ENCODE results near the gene LOXL4. TPM values are rescaled to one million over a fixed set of nuclear protein-coding genes. Genes with fewer than 3 reads are reported as not detected.

The LOXL4 gene
- total RNA-seq, 4 donors from 2014 or later, result 1.9 to 6.4 (median 2.8) TPM

GRCh38 chr10:98268694-98269431, 869 bp upstream of the LOXL4 start:
- no peak for DNase-seq
- Histone ChIP-seq H3K9me3 (no peaks in the 10 kb centered on the region), H3K4me3 (peak overlapping the region; percentile 36 to 49 (median 40)), H3K27ac (peak overlapping the region; percentile 64 to 83 (median 80)), H3K36me3 (no peaks in the 10 kb centered on the region), H3K4me1 (peaks cover 0 to 26% (median 12%) of the 10 kb centered on the region in 4 donors), H3K27me3 (peaks cover 39% of the 10 kb centered on the region)
- in situ Hi-C loops (cut with MboI; ENCODE audit: low pct_ligation_motif_present in 1 of 4, low pct_unique_long_range_greater_than_20kb in 1 of 4, low sequenced_read_pairs in 3 of 4) (no loop called here), intact Hi-C loops (cut with DNase I; ENCODE audit: low total_unique reads) (no loop called here)
- TF ChIP-seq EP300 (IDR thresholded peaks at IDR 0.05; ENCODE audit: low read depth), result no peak
- TF ChIP-seq POLR2AphosphoS5 (IDR thresholded peaks at IDR 0.05), result no peak
- TF ChIP-seq POLR2A (IDR thresholded peaks at IDR 0.05), result no peak
- TF ChIP-seq CTCF (IDR thresholded peaks at IDR 0.05), result no peak
- 22 to 43% methylated on average over 2 to 11 of the region's 17 CpGs for WGBS, 2 donors (ENCODE audit: low coverage in 1 of 2)

GRCh38 chr10:98267069-98267893, 713 bp downstream of the LOXL4 start:
- no peaks in the 10 kb centered on the region for H3K36me3 ChIP-seq
- in situ Hi-C loops (cut with MboI; ENCODE audit: low pct_ligation_motif_present in 1 of 4, low pct_unique_long_range_greater_than_20kb in 1 of 4, low sequenced_read_pairs in 3 of 4), result no loop called here
- no peak for TF ChIP-seq POLR2A (IDR thresholded peaks at IDR 0.05)
- TF ChIP-seq EP300 (IDR thresholded peaks at IDR 0.05; ENCODE audit: low read depth), result no peak
- TF ChIP-seq CTCF (IDR thresholded peaks at IDR 0.05), result no peak
- TF ChIP-seq POLR2AphosphoS5 (IDR thresholded peaks at IDR 0.05), result no peak
- WGBS, 2 donors (ENCODE audit: low coverage in 1 of 2), result 47 to 49% methylated on average over 6 to 22 of the region's 22 CpGs
- no peak for DNase-seq
- peaks cover 0 to 26% (median 12%) of the 10 kb centered on the region in 4 donors for H3K4me1 ChIP-seq
- H3K9me3 ChIP-seq, result no peaks in the 10 kb centered on the region
- peak overlapping the region in 3 of 4 donors; percentile 37 to 49 (median 42) for H3K4me3 ChIP-seq
- H3K27me3 ChIP-seq, result peaks cover 39% of the 10 kb centered on the region
- peak overlapping the region; percentile 75 to 87 (median 81) for H3K27ac ChIP-seq
- intact Hi-C loops (cut with DNase I; ENCODE audit: low total_unique reads), result no loop called here

- in situ Hi-C loops (cut with MboI; ENCODE audit: low pct_ligation_motif_present in 1 of 4, low pct_unique_long_range_greater_than_20kb in 1 of 4, low sequenced_read_pairs in 3 of 4), result no loop called here
- TF ChIP-seq EP300 (IDR thresholded peaks at IDR 0.05; ENCODE audit: low read depth), result no peak
- no peak for TF ChIP-seq CTCF (IDR thresholded peaks at IDR 0.05)
- no peak for TF ChIP-seq POLR2A (IDR thresholded peaks at IDR 0.05)
- TF ChIP-seq POLR2AphosphoS5 (IDR thresholded peaks at IDR 0.05), result no peak
Observed at GRCh38 chr10:98266647-98267046, 1.3 kb downstream of the LOXL4 start.

More at GRCh38 chr10:98266647-98267046, 1.3 kb downstream of the LOXL4 start:
- Histone ChIP-seq H3K27ac (peak overlapping the region in 1 of 4 donors; percentile 75), H3K36me3 (no peaks in the 10 kb centered on the region), H3K9me3 (no peaks in the 10 kb centered on the region), H3K27me3 (peaks cover 39% of the 10 kb centered on the region), H3K4me3 (no peak overlapping the region), H3K4me1 (peaks cover 0 to 26% (median 12%) of the 10 kb centered on the region in 4 donors)
- intact Hi-C loops (cut with DNase I; ENCODE audit: low total_unique reads), result no loop called here
- DNase-seq, result no peak
- WGBS, 2 donors (ENCODE audit: low coverage in 1 of 2), result 77 to 96% methylated on average over 4 to 5 of the region's 5 CpGs

Measured in transverse colon (tissue), 4 donors.